Activated naive CD4-positive, alpha-beta T cell treated with anti-CD3 and anti-CD28 coated beads, Interleukin-2, amount 10 ng/mL, durations not matched to agents 5 hours and 36 hours (primary cell): ENCODE results near the gene EPHA1. TPM values are rescaled to one million over a fixed set of nuclear protein-coding genes. Genes with fewer than 3 reads are reported as not detected.

ENCODE experiments used
- microRNA-seq: library from miRNA; unstranded; fragments of <30 nt; microRNA quantifications from one replicate; pipeline ENCODE4 v1.2.0, GENCODE V29; 2022; ENCODE audit warnings: borderline microRNAs expressed, borderline replicate concordance
- total RNA-seq, 2 experiments: library from RNA; stranded (reverse); gene quantifications; one replicate each; pipeline ENCODE4 v1.2.3, GENCODE V29; 2021

EPHA1 gene
- total RNA-seq = 10 to 100 TPM; 13.4 to 15.8 TPM

GRCh38 chr7:143408686-143409561 is at the start of gene EPHA1:
TSS of gene EPHA1 (minus strand) at chr7:143408856. CDS start at chr7:143408805, 51 bp downstream.

GRCh38 chr7:143443153-143443552 is 34.5 kb upstream of the EPHA1 start, which contains the start of gene TAS2R60:
TSS of gene TAS2R60 (plus strand) at chr7:143443453. CDS start at chr7:143443453, 0 bp downstream.

GRCh38 chr7:143380646-143381426 is 27.8 kb downstream of the EPHA1 start, which contains the start of gene ZYX:
TSS of gene ZYX (plus strand) at chr7:143381345. CDS start at chr7:143381572, 227 bp downstream.

GRCh38 chr7:143362131-143363015 is 46.3 kb downstream of the EPHA1 start, which contains the start of gene FAM131B:
TSS of gene FAM131B (minus strand) at chr7:143362713. CDS start at chr7:143362603, 110 bp downstream.

Small RNAs within 50 kb of the gene (microRNA-seq; reads per million reads assigned to microRNA genes)
- not detected for gene MIR6892

Other genes with a start within 250 kb of the EPHA1 start
- not detected for gene TAS2R39, start 225.4 kb downstream of the EPHA1 start, total RNA-seq
- gene TAS2R40, start 186.8 kb downstream of the EPHA1 start, total RNA-seq = not detected
- 100 to 1,000 TPM; 386 to 387 TPM for gene GSTK1, start 145.4 kb downstream of the EPHA1 start, total RNA-seq
- 1 to 10 TPM in 1 of 2 experiments, under 1 TPM in 1; 0.71 to 1.6 TPM for gene TMEM139, start 123.9 kb downstream of the EPHA1 start, total RNA-seq
- 100 to 1,000 TPM; 118 to 119 TPM for gene CASP2, start 120.5 kb downstream of the EPHA1 start, total RNA-seq
- not detected for gene CLCN1, start 92.7 kb downstream of the EPHA1 start, total RNA-seq
- gene FAM131B, start 46.1 kb downstream of the EPHA1 start, total RNA-seq = under 1 TPM; 0.48 to 0.55 TPM
- 100 to 1,000 TPM; 160 to 169 TPM for gene ZYX, start 27.5 kb downstream of the EPHA1 start, total RNA-seq
- under 1 TPM in 1 of 2 experiments, not detected in 1; 0.23 TPM for gene TAS2R60, start 34.6 kb upstream of the EPHA1 start, total RNA-seq
- not detected for gene TAS2R41, start 69.0 kb upstream of the EPHA1 start, total RNA-seq
- not detected for gene CTAGE15, start 162.9 kb upstream of the EPHA1 start, total RNA-seq
- gene TCAF2, start 212.1 kb upstream of the EPHA1 start, total RNA-seq = 10 to 100 TPM; 25.7 to 26.8 TPM